OCI-LY3 (cell line): ENCODE data around the gene AHSG.

Experiments
- EZH2phosphoT487 ChIP-seq: fragments of 200-600 bp; shearing (Covaris generic); IDR thresholded peaks from 2 replicates; pipeline ENCODE4 v1.6.1; 2018; ENCODE audit warnings: antibody characterized with exemption, mixed run types, low read depth
- TF ChIP-seq, protein P1 (sequence below): fragments of 200-600, 300-600 bp; sonication (generic); IDR thresholded peaks from 2 replicates; pipeline ENCODE4 v1.5.1; 2014; ENCODE audit warnings: antibody characterized with exemption, low read length, low read depth

DNA sequence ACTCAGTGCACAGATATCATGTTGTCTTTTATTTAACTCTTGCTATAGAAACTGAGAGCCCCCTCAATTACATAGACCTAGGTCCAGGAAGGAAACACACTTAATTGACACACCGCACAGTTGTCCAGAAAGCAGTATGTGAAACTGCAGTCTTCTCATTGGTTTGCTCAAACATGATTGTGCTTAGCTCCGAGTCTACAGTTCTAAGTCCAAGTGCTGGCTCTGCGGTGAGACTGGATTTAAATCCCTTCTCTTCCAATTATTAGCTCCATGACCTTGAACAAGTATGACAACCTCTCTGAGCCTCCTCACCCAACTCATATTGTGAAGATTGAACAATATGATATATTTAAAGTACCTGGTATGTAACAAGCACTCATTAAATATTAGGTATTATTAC is 19.0 kb upstream of the AHSG start:
- no peak for TF ChIP-seq EZH2phosphoT487
- TF ChIP-seq, protein P1, sequence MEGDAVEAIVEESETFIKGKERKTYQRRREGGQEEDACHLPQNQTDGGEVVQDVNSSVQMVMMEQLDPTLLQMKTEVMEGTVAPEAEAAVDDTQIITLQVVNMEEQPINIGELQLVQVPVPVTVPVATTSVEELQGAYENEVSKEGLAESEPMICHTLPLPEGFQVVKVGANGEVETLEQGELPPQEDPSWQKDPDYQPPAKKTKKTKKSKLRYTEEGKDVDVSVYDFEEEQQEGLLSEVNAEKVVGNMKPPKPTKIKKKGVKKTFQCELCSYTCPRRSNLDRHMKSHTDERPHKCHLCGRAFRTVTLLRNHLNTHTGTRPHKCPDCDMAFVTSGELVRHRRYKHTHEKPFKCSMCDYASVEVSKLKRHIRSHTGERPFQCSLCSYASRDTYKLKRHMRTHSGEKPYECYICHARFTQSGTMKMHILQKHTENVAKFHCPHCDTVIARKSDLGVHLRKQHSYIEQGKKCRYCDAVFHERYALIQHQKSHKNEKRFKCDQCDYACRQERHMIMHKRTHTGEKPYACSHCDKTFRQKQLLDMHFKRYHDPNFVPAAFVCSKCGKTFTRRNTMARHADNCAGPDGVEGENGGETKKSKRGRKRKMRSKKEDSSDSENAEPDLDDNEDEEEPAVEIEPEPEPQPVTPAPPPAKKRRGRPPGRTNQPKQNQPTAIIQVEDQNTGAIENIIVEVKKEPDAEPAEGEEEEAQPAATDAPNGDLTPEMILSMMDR, result no peak
